Kidney (tissue), 14 donors: ENCODE results near the gene MYBBP1A. TPM values are rescaled to one million over a fixed set of nuclear protein-coding genes. Genes with fewer than 3 reads are reported as not detected.

Experiments used
- DNase-seq, 5 donors: peaks; one replicate each; pipeline ENCODE4 v3.0.0-alpha.2; 2013 to 2020
- FAIRE-seq: peaks from 2 replicates; lab custom pipeline; 2012; peaks lifted over from hg19 to GRCh38; lab: Jason Lieb, UNC
- H3K27ac ChIP-seq, 2 donors: one replicate each; pipeline ENCODE4 v1.7.0; 2013; ENCODE audit warnings: low read depth in 2 of 2, low read length in 2 of 2, inconsistent platforms in 1 of 2
- H3K27me3 ChIP-seq: one replicate; pipeline ENCODE4 v1.7.1; 2013; ENCODE audit warnings: low read length, inconsistent platforms; ENCODE audit not compliant: control insufficient read depth, insufficient read depth
- H3K36me3 ChIP-seq, 3 donors: one replicate each; pipeline versions ENCODE4 v1.7.0 to v1.7.1; 2013; ENCODE audit warnings: low read length in 3 of 3, control low read depth in 1 of 3, inconsistent platforms in 1 of 3; ENCODE audit not compliant: insufficient read depth in 3 of 3, control insufficient read depth in 2 of 3
- H3K4me1 ChIP-seq, 3 donors: one replicate each; pipeline versions ENCODE4 v1.7.0 to v1.7.1; 2013; ENCODE audit warnings: low read length in 3 of 3, inconsistent platforms in 1 of 3, low read depth in 1 of 3; ENCODE audit not compliant: control insufficient read depth in 2 of 3, insufficient read depth in 2 of 3
- H3K4me3 ChIP-seq, 3 donors: one replicate each; pipeline versions ENCODE4 v1.7.0 to v1.8.1; 2013; ENCODE audit warnings: low read length in 3 of 3, control low read depth in 1 of 3, inconsistent platforms in 1 of 3
- H3K9ac ChIP-seq, 3 donors: one replicate each; pipeline versions ENCODE4 v1.7.0 to v1.7.1; 2013; ENCODE audit warnings: low read length in 3 of 3, control low read depth in 1 of 3, inconsistent platforms in 1 of 3
- H3K9me3 ChIP-seq, 3 donors: one replicate each; pipeline versions ENCODE4 v1.7.0 to v1.7.1; 2013; ENCODE audit warnings: low read length in 3 of 3, control low read depth in 1 of 3, inconsistent platforms in 1 of 3; ENCODE audit not compliant: control insufficient read depth in 2 of 3, insufficient read depth in 1 of 3
- intact Hi-C: fragments of 100-400 bp; cut with DNase I; formaldehyde crosslinking; loops from one replicate; pipeline ENCODE4 v1.11.1; 2022
- polyA plus RNA-seq: library from polyadenylated mRNA; stranded (reverse); fragments of 350-450 nt; fragmentation: Illumina TruSeq; extraction: RNeasy Lipid Tissue Mini Kit (QIAGEN cat#74804); gene quantifications from one replicate; pipeline ENCODE4 v1.2.3, GENCODE V29; 2014; ENCODE audit warnings: low read depth, low replicate concordance; ENCODE audit not compliant: insufficient read depth
- total RNA-seq: library from RNA; stranded (reverse); fragmentation: NEBNext Ultra II Directional; extraction: Animal tissue kit (Norgen Biotek cat#: 25700); gene quantifications from one replicate; pipeline ENCODE4 v1.2.1, GENCODE V29; 2021
- TF ChIP-seq, protein P1 (sequence below): IDR thresholded peaks from 3 replicates; pipeline ENCODE4 v1.5.1; 2012; ENCODE audit warnings: mild to moderate bottlenecking, moderate library complexity, borderline replicate concordance; ENCODE audit not compliant: insufficient read depth; ENCODE audit errors: extremely low read depth
- donor health status: control.
- donor health status: control.
- donor health status: control.
- donor health status: control.
- donor health status: control.
- donor health status: DM: yes; HTN: yes; CAD: no.
- donor health status: Normal renal cell carcinoma (clear cell type).

The MYBBP1A gene
- total and polyA plus RNA-seq, 2 donors from 2014 or later, result 11.9 to 51.6 TPM

DNA sequence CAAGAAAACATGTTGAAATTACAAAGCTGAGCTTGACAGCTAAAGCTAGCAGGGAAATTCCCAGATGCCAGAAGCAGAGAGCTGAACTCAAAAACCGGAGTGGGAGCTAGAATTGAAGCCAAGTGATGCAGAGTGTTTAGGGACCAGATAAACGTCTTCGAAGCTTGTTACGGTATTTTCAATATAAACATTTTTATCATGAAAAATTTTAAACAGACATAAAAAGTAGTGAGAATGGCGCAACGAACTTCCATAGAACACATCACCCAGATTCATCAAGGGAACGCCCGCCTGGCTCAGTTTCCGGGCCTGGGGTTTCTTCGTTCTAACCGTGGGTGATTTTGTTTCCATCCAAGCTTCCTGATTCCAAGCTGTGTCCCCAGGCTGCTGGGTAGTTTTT lies 38.4 kb downstream of the MYBBP1A start:
- Histone ChIP-seq H3K36me3 (no peaks in the 10 kb centered on the region), H3K4me3 (no peak overlapping the region), H3K9me3 (no peaks in the 10 kb centered on the region), H3K4me1 (peaks cover 0 to 30% (median 24%) of the 10 kb centered on the region in 3 donors), H3K27me3 (no peaks in the 10 kb centered on the region), H3K27ac (no peak overlapping the region), H3K9ac (no peak overlapping the region)
- TF ChIP-seq, protein P1, sequence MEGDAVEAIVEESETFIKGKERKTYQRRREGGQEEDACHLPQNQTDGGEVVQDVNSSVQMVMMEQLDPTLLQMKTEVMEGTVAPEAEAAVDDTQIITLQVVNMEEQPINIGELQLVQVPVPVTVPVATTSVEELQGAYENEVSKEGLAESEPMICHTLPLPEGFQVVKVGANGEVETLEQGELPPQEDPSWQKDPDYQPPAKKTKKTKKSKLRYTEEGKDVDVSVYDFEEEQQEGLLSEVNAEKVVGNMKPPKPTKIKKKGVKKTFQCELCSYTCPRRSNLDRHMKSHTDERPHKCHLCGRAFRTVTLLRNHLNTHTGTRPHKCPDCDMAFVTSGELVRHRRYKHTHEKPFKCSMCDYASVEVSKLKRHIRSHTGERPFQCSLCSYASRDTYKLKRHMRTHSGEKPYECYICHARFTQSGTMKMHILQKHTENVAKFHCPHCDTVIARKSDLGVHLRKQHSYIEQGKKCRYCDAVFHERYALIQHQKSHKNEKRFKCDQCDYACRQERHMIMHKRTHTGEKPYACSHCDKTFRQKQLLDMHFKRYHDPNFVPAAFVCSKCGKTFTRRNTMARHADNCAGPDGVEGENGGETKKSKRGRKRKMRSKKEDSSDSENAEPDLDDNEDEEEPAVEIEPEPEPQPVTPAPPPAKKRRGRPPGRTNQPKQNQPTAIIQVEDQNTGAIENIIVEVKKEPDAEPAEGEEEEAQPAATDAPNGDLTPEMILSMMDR, result no peak
- FAIRE-seq (no peak), DNase-seq (no peak)
- intact Hi-C loops, result no loop called here

DNA sequence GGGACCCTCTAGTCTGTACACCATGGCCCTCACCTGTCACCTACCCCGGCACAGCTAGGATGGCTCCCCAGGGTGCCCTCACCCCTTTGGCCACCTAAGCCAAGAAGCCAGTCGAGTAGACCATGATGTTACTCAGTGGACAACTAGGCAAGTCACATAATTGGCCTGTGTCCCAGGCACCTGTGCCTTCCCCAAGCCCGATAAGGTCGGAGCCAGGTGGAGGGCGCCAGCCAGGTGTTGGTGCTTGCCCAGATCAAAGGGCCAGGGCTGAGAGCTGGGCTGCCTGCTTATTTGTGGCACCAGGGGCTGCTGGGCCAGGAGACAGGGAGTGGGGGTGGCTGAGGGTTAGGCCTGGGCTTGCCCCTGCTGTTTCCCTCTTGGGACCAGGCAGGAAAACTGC lies 39.7 kb downstream of the MYBBP1A start:
- FAIRE-seq (no peak), DNase-seq (no peak)
- no peaks in the 10 kb centered on the region for H3K27me3 ChIP-seq
- intact Hi-C loops, result no loop called here
- H3K4me1 ChIP-seq, result peaks cover 0 to 26% (median 14%) of the 10 kb centered on the region in 3 donors
- H3K36me3 ChIP-seq, result no peaks in the 10 kb centered on the region
- H3K27ac ChIP-seq, result no peak overlapping the region
- no peak overlapping the region for H3K4me3 ChIP-seq
- H3K9ac ChIP-seq, result no peak overlapping the region
- H3K9me3 ChIP-seq, result no peaks in the 10 kb centered on the region
- TF ChIP-seq, protein P1, result no peak

DNA sequence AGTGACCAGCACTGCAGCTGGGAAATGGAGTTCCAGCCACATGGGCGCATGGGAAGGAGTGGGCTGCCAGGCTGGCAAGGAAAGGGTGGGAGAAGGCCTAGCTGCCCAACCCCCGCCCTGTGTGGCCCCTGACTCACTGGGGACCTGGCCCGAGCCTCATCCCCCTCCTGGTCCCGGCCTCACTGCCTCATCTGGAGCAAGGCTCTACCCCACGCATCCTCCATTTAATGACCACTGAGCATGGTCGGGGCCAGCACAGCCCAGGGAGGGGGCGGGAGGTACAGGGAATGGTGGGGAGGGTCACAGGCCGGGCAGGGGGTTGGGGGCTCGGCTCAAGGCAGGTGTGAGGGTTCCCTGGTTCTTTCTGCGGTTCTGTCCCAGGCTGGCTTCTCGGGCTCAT lies 40.4 kb downstream of the MYBBP1A start:
- Histone ChIP-seq H3K27me3 (no peaks in the 10 kb centered on the region), H3K4me3 (no peak overlapping the region), H3K9ac (no peak overlapping the region), H3K4me1 (peaks cover 0 to 24% (median 17%) of the 10 kb centered on the region in 3 donors), H3K27ac (peak overlapping the region; percentile 20 to 55), H3K36me3 (no peaks in the 10 kb centered on the region), H3K9me3 (no peaks in the 10 kb centered on the region)
- no peak for DNase-seq
- TF ChIP-seq, protein P1, result no peak
- no peak for FAIRE-seq
- intact Hi-C loops, result no loop called here

DNA sequence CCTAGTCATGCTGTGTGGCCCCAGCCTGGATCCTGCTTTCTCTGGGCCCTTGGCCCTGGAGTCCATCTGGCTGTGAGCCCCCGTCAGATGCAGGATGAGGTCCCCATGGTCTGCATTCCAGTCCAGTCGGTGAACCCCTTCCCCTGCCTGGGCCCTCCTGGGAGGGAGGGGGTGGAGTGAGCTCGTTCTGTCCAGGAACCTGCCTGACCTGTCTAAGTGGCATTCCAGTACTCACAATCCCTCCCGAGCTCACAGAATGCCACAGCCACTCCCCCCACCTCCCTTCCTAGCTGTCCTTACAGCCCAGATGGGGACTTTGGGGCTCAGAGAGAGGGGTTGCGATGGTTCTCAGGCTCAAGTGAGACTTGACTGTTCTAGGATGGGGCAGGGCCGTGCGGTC lies 41.0 kb downstream of the MYBBP1A start:
- intact Hi-C loops, result no loop called here
- H3K4me1 ChIP-seq, result peaks cover 0 to 26% (median 17%) of the 10 kb centered on the region in 3 donors
- no peaks in the 10 kb centered on the region for H3K36me3 ChIP-seq
- FAIRE-seq, result no peak
- TF ChIP-seq, protein P1, result no peak
- peak in 4 of 5 donors; percentile 81 to 88 (median 84) for DNase-seq
- H3K27me3 ChIP-seq, result no peaks in the 10 kb centered on the region
- peak overlapping the region; percentile 41 to 74 for H3K27ac ChIP-seq
- no peaks in the 10 kb centered on the region for H3K9me3 ChIP-seq
- H3K4me3 ChIP-seq, result no peak overlapping the region
- no peak overlapping the region for H3K9ac ChIP-seq
